ENCODE results near the gene ATOH1.

Gene ATOH1

GRCh38 chr4:93813092-93813491 lies 15.5 kb upstream of the ATOH1 start:
- no peaks in the 10 kb centered on the region for H3K4me1 ChIP-seq (ENCODE audit: control insufficient read depth, insufficient read depth, low read length)
- no peaks in the 10 kb centered on the region for H3K9me3 ChIP-seq (ENCODE audit: control insufficient read depth, low read length)
- no peaks in the 10 kb centered on the region for H3K36me3 ChIP-seq (ENCODE audit: control insufficient read depth, insufficient read depth, low read length)
- H3K4me3 ChIP-seq (ENCODE audit: insufficient read depth, low read depth, low read length) = no peak overlapping the region
- no peak overlapping the region for H3K27ac ChIP-seq (ENCODE audit: insufficient read depth, low read depth, low read length, poor library complexity, severe bottlenecking)
- no CpG with 5 or more reads among the region's 2 CpGs for WGBS, 2 experiments
- H3K27me3 ChIP-seq (ENCODE audit: control insufficient read depth, insufficient read depth, low read length, poor library complexity, severe bottlenecking) = no peaks in the 10 kb centered on the region

- Histone ChIP-seq H3K36me3 (ENCODE audit: control insufficient read depth, insufficient read depth, low read length) (no peaks in the 10 kb centered on the region), H3K4me1 (ENCODE audit: control insufficient read depth, insufficient read depth, low read length) (no peaks in the 10 kb centered on the region), H3K27me3 (ENCODE audit: control insufficient read depth, insufficient read depth, low read length, poor library complexity, severe bottlenecking) (no peaks in the 10 kb centered on the region), H3K27ac (ENCODE audit: insufficient read depth, low read depth, low read length, poor library complexity, severe bottlenecking) (no peak overlapping the region), H3K9me3 (ENCODE audit: control insufficient read depth, low read length) (no peaks in the 10 kb centered on the region), H3K4me3 (ENCODE audit: insufficient read depth, low read depth, low read length) (no peak overlapping the region)
- WGBS, 2 experiments = 92 to 95% methylated on average over 3 of the region's 3 CpGs
Observed at GRCh38 chr4:93814141-93814540, 14.4 kb upstream of the ATOH1 start.

GRCh38 chr4:93814722-93815121 lies 13.8 kb upstream of the ATOH1 start:
- Histone ChIP-seq H3K4me3 (ENCODE audit: insufficient read depth, low read depth, low read length) (no peak overlapping the region), H3K27ac (ENCODE audit: insufficient read depth, low read depth, low read length, poor library complexity, severe bottlenecking) (no peak overlapping the region), H3K9me3 (ENCODE audit: control insufficient read depth, low read length) (no peaks in the 10 kb centered on the region), H3K36me3 (ENCODE audit: control insufficient read depth, insufficient read depth, low read length) (no peaks in the 10 kb centered on the region), H3K27me3 (ENCODE audit: control insufficient read depth, insufficient read depth, low read length, poor library complexity, severe bottlenecking) (no peaks in the 10 kb centered on the region), H3K4me1 (ENCODE audit: control insufficient read depth, insufficient read depth, low read length) (no peaks in the 10 kb centered on the region)
- 61 to 66% methylated on average over 4 of the region's 4 CpGs for WGBS, 2 experiments

GRCh38 chr4:93825551-93826216 lies 2.9 kb upstream of the ATOH1 start:
- Histone ChIP-seq H3K4me3 (ENCODE audit: insufficient read depth, low read depth, low read length) (no peak overlapping the region), H3K9me3 (ENCODE audit: control insufficient read depth, low read length) (no peaks in the 10 kb centered on the region), H3K36me3 (ENCODE audit: control insufficient read depth, insufficient read depth, low read length) (no peaks in the 10 kb centered on the region), H3K27me3 (ENCODE audit: control insufficient read depth, insufficient read depth, low read length, poor library complexity, severe bottlenecking) (peaks cover 71% of the 10 kb centered on the region), H3K27ac (ENCODE audit: insufficient read depth, low read depth, low read length, poor library complexity, severe bottlenecking) (no peak overlapping the region), H3K4me1 (ENCODE audit: control insufficient read depth, insufficient read depth, low read length) (peaks cover 10% of the 10 kb centered on the region)
- WGBS, 2 experiments = 33 to 41% methylated on average over 4 of the region's 4 CpGs

DNA sequence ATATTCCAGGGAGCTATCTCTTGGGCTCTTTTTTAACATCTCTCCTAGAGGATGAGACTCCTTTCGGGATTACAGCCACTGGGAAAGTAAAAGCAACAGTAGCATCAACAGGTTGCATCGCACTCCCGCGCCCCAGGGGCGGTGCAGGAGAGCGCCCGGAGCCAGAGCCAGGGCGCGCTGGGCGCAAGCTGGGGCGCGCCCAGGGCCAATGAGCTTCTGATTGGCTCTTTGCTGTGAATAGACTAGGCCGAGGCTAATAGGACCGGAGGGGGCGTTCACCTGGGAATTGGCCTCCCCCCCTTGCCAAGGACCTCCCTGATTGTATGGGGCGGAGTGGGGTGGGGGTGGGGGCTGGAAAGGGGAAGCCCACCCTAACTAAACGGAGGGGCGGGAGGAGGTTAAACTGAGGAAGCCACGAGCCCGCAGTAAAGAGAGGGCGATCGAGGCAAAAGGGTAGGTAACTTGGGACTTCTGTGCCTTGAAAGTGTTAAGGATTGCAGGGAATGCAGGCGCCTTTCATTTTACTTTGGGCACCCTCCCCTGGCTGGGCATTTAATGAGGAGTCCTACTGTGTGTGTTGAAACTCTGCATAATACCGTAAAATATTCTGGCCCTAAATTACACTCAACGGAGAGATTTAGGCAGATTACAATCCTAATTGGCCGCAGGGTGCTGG lies 1.1 kb upstream of the ATOH1 start:
- WGBS, 2 experiments = 0 to 1% methylated on average over 26 of the region's 26 CpGs
- peak overlapping the region; percentile 36 for H3K4me3 ChIP-seq (ENCODE audit: insufficient read depth, low read depth, low read length)

GRCh38 chr4:93828995-93829819 lies 654 bp downstream of the ATOH1 start:
- 0% methylated on average over 70 of the region's 70 CpGs for WGBS, 2 experiments
- no peaks in the 10 kb centered on the region for H3K9me3 ChIP-seq (ENCODE audit: control insufficient read depth, low read length)
- peak overlapping the region; percentile 36 for H3K4me3 ChIP-seq (ENCODE audit: insufficient read depth, low read depth, low read length)

More for the DNA sequence above, 1.1 kb upstream of the ATOH1 start:
- H3K36me3 ChIP-seq (ENCODE audit: control insufficient read depth, insufficient read depth, low read length) = no peaks in the 10 kb centered on the region
- peaks cover 10% of the 10 kb centered on the region for H3K4me1 ChIP-seq (ENCODE audit: control insufficient read depth, insufficient read depth, low read length)
- no peak overlapping the region for H3K27ac ChIP-seq (ENCODE audit: insufficient read depth, low read depth, low read length, poor library complexity, severe bottlenecking)
- H3K9me3 ChIP-seq (ENCODE audit: control insufficient read depth, low read length) = no peaks in the 10 kb centered on the region
- peaks cover 88% of the 10 kb centered on the region for H3K27me3 ChIP-seq (ENCODE audit: control insufficient read depth, insufficient read depth, low read length, poor library complexity, severe bottlenecking)

GRCh38 chr4:93829820-93830687 lies 1.5 kb downstream of the ATOH1 start:
- Histone ChIP-seq H3K27me3 (ENCODE audit: control insufficient read depth, insufficient read depth, low read length, poor library complexity, severe bottlenecking) (peaks cover 100% of the 10 kb centered on the region), H3K4me1 (ENCODE audit: control insufficient read depth, insufficient read depth, low read length) (peaks cover 20% of the 10 kb centered on the region), H3K9me3 (ENCODE audit: control insufficient read depth, low read length) (no peaks in the 10 kb centered on the region), H3K27ac (ENCODE audit: insufficient read depth, low read depth, low read length, poor library complexity, severe bottlenecking) (no peak overlapping the region), H3K4me3 (ENCODE audit: insufficient read depth, low read depth, low read length) (peak overlapping the region; percentile 36), H3K36me3 (ENCODE audit: control insufficient read depth, insufficient read depth, low read length) (no peaks in the 10 kb centered on the region)
- 4 to 5% methylated on average over 40 of the region's 40 CpGs for WGBS, 2 experiments

More at GRCh38 chr4:93828995-93829819, 654 bp downstream of the ATOH1 start:
- Histone ChIP-seq H3K4me1 (ENCODE audit: control insufficient read depth, insufficient read depth, low read length) (peaks cover 18% of the 10 kb centered on the region), H3K27me3 (ENCODE audit: control insufficient read depth, insufficient read depth, low read length, poor library complexity, severe bottlenecking) (peaks cover 100% of the 10 kb centered on the region), H3K27ac (ENCODE audit: insufficient read depth, low read depth, low read length, poor library complexity, severe bottlenecking) (no peak overlapping the region), H3K36me3 (ENCODE audit: control insufficient read depth, insufficient read depth, low read length) (no peaks in the 10 kb centered on the region)

DNA sequence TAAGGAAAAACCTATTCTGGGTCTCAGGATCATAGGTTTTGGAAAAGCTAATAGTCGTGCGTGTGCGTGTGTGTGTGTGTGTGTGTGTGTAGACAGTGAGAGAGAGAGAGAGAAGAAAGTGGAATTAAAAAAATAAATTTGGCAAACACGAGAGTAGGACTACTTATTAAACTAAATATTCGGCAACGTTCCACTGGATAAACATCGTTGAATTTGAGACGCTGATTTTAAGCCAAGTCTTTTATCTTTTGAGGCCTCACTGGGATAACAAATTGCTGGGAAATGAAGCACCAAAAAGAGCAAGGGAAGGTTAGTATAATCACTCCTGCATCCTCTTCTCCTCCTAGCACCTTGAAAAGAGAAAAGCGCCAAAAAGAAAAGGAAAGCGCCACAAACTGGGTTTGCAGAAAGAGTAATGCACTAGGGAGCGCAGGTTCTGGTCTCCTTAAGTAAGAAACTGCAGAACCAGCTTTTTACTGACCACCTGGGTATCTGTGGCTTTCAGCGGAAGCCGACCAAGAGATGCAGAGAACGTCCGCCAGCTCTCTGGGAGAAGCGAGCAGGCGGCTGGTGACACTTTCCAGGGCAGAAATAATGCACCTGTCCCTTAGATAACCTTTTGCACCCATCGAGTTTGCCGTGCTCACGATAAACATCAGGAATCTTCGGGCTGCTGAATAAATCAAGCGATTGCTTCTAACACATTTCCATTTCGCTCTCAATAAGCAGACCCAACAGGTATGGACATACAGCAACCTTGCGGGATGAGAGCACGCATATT lies 3.4 kb downstream of the ATOH1 start:
- no peak overlapping the region for H3K27ac ChIP-seq (ENCODE audit: insufficient read depth, low read depth, low read length, poor library complexity, severe bottlenecking)
- H3K9me3 ChIP-seq (ENCODE audit: control insufficient read depth, low read length) = no peaks in the 10 kb centered on the region
- no peak overlapping the region for H3K4me3 ChIP-seq (ENCODE audit: insufficient read depth, low read depth, low read length)
- H3K4me1 ChIP-seq (ENCODE audit: control insufficient read depth, insufficient read depth, low read length) = peaks cover 20% of the 10 kb centered on the region
- WGBS, 2 experiments = 5 to 6% methylated on average over 25 of the region's 25 CpGs
- peaks cover 100% of the 10 kb centered on the region for H3K27me3 ChIP-seq (ENCODE audit: control insufficient read depth, insufficient read depth, low read length, poor library complexity, severe bottlenecking)
- no peaks in the 10 kb centered on the region for H3K36me3 ChIP-seq (ENCODE audit: control insufficient read depth, insufficient read depth, low read length)
